GM12891 (cell line): ENCODE measurements around the gene EIF2S2.
"Not testable (repeated sequence)": the region's sequence is repeated elsewhere in the genome, so short reads cannot be mapped to it uniquely, and the experiment has no call there.

Experiments
- POLR2A ChIP-seq: IDR thresholded peaks from 2 replicates; pipeline ENCODE4 v1.6.1; 2011; ENCODE audit warnings: low read depth, low read length, control low read depth
- POLR2AphosphoS5 ChIP-seq: IDR thresholded peaks from 2 replicates; pipeline ENCODE4 v1.6.1; 2011; ENCODE audit warnings: low read depth, low read length, control low read depth
- SPI1 ChIP-seq: IDR thresholded peaks from 2 replicates; pipeline ENCODE4 v1.6.1; 2011; ENCODE audit warnings: low read depth, low read length, control low read depth
- TAF1 ChIP-seq: IDR thresholded peaks from 2 replicates; pipeline ENCODE4 v1.6.1; 2011; ENCODE audit warnings: low read depth, low read length, control low read depth

- TF ChIP-seq POLR2AphosphoS5, POLR2A, TAF1, SPI1: not testable (repeated sequence)
These were observed 41.1 kb upstream of the EIF2S2 start for GRCh38 chr20:34153169-34153568.
